SK-N-MC (cell line): ENCODE measurements around the gene ERVMER34-1.

ENCODE experiments used
- DNase-seq: peaks from one replicate; pipeline ENCODE4 v3.0.0-alpha.2; 2011; ENCODE audit warnings: low read depth, low spot score
- H3K27ac ChIP-seq: fragments of 200-600 bp; sonication (generic); 2 replicates; pipeline ENCODE4 v1.5.1; 2016; ENCODE audit warnings: mixed run types
- H3K36me3 ChIP-seq: fragments of 200-600 bp; sonication (generic); 2 replicates; pipeline ENCODE4 v1.6.1; 2017; ENCODE audit warnings: antibody characterized with exemption, low read length, mixed read lengths; ENCODE audit not compliant: insufficient read depth
- H3K4me3 ChIP-seq: fragments of 200-600 bp; sonication (generic); 2 replicates; pipeline ENCODE4 v1.5.1; 2016
- H3K9ac ChIP-seq: fragments of 200-600 bp; sonication (generic); 2 replicates; pipeline ENCODE4 v1.8.0; 2017; ENCODE audit warnings: mixed run types, mixed read lengths; ENCODE audit not compliant: insufficient read length
- H3K9me3 ChIP-seq: fragments of 200-600 bp; sonication (generic); 2 replicates; pipeline ENCODE4 v1.6.1; 2017; ENCODE audit warnings: low read depth, mild to moderate bottlenecking, antibody characterized with exemption, low read length, moderate library complexity, mixed read lengths
- EZH2 ChIP-seq: fragments of 200-600 bp; sonication (generic); IDR thresholded peaks from one replicate; pipeline ENCODE4 v1.6.1; 2017; ENCODE audit warnings: antibody characterized with exemption
- FOXP2 ChIP-seq: optimal IDR thresholded peaks from 2 replicates; pipeline ENCODE3; 2011; ENCODE audit warnings: mild to moderate bottlenecking, moderate library complexity; ENCODE audit not compliant: insufficient read depth; ENCODE audit errors: extremely low read length, control extremely low read depth
- POLR2AphosphoS5 ChIP-seq: IDR thresholded peaks from 2 replicates; pipeline ENCODE4 v1.6.1; 2012; ENCODE audit warnings: mild to moderate bottlenecking, low read depth, low read length, borderline replicate concordance

Gene ERVMER34-1

GRCh38 chr4:52726826-52727580 is 24.2 kb downstream of the ERVMER34-1 start:
- Histone ChIP-seq H3K9me3 (no peaks in the 10 kb centered on the region), H3K9ac (no peak overlapping the region), H3K27ac (no peak overlapping the region), H3K4me3 (no peak overlapping the region), H3K36me3 (no peaks in the 10 kb centered on the region)
- TF ChIP-seq FOXP2 (no peak), POLR2AphosphoS5 (no peak), EZH2 (no peak)
- no peak for DNase-seq

- Histone ChIP-seq H3K27ac (0 out of 2 replicates have a peak overlapping the region, but pooled peaks have one; percentile 55), H3K9me3 (no peaks in the 10 kb centered on the region), H3K36me3 (peaks cover 18% of the 10 kb centered on the region), H3K4me3 (peak overlapping the region; percentile 92), H3K9ac (peak overlapping the region; percentile 84)
- TF ChIP-seq EZH2, result no peak
- TF ChIP-seq FOXP2, result no peak
- TF ChIP-seq POLR2AphosphoS5, result peak; percentile 85
- DNase-seq, result peak; percentile 58
Measured at GRCh38 chr4:52721968-52722815, 29.0 kb downstream of the ERVMER34-1 start.

GRCh38 chr4:52718123-52718522 is 33.1 kb downstream of the ERVMER34-1 start:
- TF ChIP-seq FOXP2 (no peak), POLR2AphosphoS5 (no peak; the same call in 1 of the 2 replicates), EZH2 (no peak)
- no peak for DNase-seq
- Histone ChIP-seq H3K9me3 (no peaks in the 10 kb centered on the region), H3K4me3 (no peak overlapping the region), H3K36me3 (peaks cover 57% of the 10 kb centered on the region), H3K9ac (no peak overlapping the region), H3K27ac (peak overlapping the region; percentile 49; the same call in 1 of the 2 replicates)

GRCh38 chr4:52716364-52717151 is 34.7 kb downstream of the ERVMER34-1 start:
- Histone ChIP-seq H3K27ac (0 out of 2 replicates have a peak overlapping the region, but pooled peaks have one; percentile 55), H3K4me3 (no peak overlapping the region), H3K36me3 (peaks cover 58% of the 10 kb centered on the region), H3K9ac (no peak overlapping the region), H3K9me3 (no peaks in the 10 kb centered on the region)
- DNase-seq, result no peak
- TF ChIP-seq POLR2AphosphoS5 (peak; percentile 55), EZH2 (no peak)

- no peak overlapping the region for H3K9ac ChIP-seq
Measured at GRCh38 chr4:52715914-52716313, 35.3 kb downstream of the ERVMER34-1 start.

GRCh38 chr4:52715255-52715897 is 35.8 kb downstream of the ERVMER34-1 start:
- peak overlapping the region; percentile 90 for H3K4me3 ChIP-seq
- H3K9me3 ChIP-seq, result no peaks in the 10 kb centered on the region
- H3K36me3 ChIP-seq, result peaks cover 53% of the 10 kb centered on the region
- TF ChIP-seq POLR2AphosphoS5, result 0 out of 2 replicates have a peak, but pooled peaks have one; percentile 24
- TF ChIP-seq FOXP2, result no peak
- DNase-seq, result no peak
- no peak overlapping the region for H3K9ac ChIP-seq
- peak overlapping the region; percentile 40; the same call in 1 of the 2 replicates for H3K27ac ChIP-seq

More at GRCh38 chr4:52715914-52716313, 35.3 kb downstream of the ERVMER34-1 start:
- Histone ChIP-seq H3K27ac (no peak overlapping the region), H3K36me3 (peaks cover 58% of the 10 kb centered on the region), H3K9me3 (no peaks in the 10 kb centered on the region), H3K4me3 (no peak overlapping the region)
- DNase-seq, result no peak
- TF ChIP-seq POLR2AphosphoS5 (no peak), EZH2 (no peak), FOXP2 (no peak)

- no peaks in the 10 kb centered on the region for H3K9me3 ChIP-seq
- H3K9ac ChIP-seq, result peak overlapping the region; percentile 88
- DNase-seq, result no peak
- TF ChIP-seq POLR2AphosphoS5 (no peak; the same call in 1 of the 2 replicates), EZH2 (no peak), FOXP2 (no peak)
- peak overlapping the region; percentile 40 for H3K27ac ChIP-seq
- peak overlapping the region; percentile 90 for H3K4me3 ChIP-seq
- peaks cover 46% of the 10 kb centered on the region for H3K36me3 ChIP-seq
Measured at GRCh38 chr4:52714597-52715254, 36.5 kb downstream of the ERVMER34-1 start.
